22Rv1 (cell line): ENCODE data around the gene TRIM69.
"Not testable (repeated sequence)": the region's sequence is repeated elsewhere in the genome, so short reads cannot be mapped to it uniquely, and the experiment has no call there.

Experiments
- ZFX ChIP-seq: fragments of 450-650 bp; IDR thresholded peaks from 2 replicates; pipeline ENCODE4 v1.6.1; 2017; ENCODE audit warnings: antibody characterized with exemption, borderline replicate concordance
- TF ChIP-seq, protein P1 (sequence below): fragments of 450-650 bp; IDR thresholded peaks from 2 replicates; pipeline ENCODE4 v1.5.1; 2017; ENCODE audit warnings: mild to moderate bottlenecking

DNA sequence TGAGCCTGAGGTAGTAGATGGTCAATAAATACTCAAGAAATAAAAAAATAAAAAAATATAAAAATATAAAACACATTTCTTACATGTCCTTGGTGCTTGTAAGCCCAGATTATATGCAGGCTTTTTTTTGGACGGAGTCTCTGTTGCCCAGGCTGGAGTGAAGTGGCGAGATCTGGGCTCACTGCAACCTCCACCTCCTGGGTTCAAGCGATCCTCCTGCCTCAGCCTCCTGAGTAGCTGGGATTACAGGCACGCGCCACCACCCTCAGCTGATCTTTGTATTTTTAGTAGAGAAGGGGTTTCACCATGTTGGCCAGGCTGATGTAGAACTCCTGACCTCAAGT is 8.1 kb upstream of the TRIM69 start:
- TF ChIP-seq, protein P1, sequence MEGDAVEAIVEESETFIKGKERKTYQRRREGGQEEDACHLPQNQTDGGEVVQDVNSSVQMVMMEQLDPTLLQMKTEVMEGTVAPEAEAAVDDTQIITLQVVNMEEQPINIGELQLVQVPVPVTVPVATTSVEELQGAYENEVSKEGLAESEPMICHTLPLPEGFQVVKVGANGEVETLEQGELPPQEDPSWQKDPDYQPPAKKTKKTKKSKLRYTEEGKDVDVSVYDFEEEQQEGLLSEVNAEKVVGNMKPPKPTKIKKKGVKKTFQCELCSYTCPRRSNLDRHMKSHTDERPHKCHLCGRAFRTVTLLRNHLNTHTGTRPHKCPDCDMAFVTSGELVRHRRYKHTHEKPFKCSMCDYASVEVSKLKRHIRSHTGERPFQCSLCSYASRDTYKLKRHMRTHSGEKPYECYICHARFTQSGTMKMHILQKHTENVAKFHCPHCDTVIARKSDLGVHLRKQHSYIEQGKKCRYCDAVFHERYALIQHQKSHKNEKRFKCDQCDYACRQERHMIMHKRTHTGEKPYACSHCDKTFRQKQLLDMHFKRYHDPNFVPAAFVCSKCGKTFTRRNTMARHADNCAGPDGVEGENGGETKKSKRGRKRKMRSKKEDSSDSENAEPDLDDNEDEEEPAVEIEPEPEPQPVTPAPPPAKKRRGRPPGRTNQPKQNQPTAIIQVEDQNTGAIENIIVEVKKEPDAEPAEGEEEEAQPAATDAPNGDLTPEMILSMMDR = not testable (repeated sequence)
- TF ChIP-seq ZFX = not testable (repeated sequence)
